GM19035 (cell line): ENCODE data around the gene BSN.

ENCODE experiments used
- ATAC-seq: cut with Tn5 transposase; IDR thresholded peaks from one replicate; pipeline ENCODE4 v1.9.1; 2021; ENCODE audit not compliant: unreplicated experiment

BSN gene

GRCh38 chr3:49711489-49711888, 157.2 kb downstream of the BSN start:
- ATAC-seq: no peak

GRCh38 chr3:49712166-49712565, 157.9 kb downstream of the BSN start:
- ATAC-seq: no peak

- no peak for ATAC-seq
Measured at GRCh38 chr3:49712631-49713317, 158.5 kb downstream of the BSN start.

GRCh38 chr3:49713336-49714105, 159.2 kb downstream of the BSN start:
- ATAC-seq: no peak

DNA sequence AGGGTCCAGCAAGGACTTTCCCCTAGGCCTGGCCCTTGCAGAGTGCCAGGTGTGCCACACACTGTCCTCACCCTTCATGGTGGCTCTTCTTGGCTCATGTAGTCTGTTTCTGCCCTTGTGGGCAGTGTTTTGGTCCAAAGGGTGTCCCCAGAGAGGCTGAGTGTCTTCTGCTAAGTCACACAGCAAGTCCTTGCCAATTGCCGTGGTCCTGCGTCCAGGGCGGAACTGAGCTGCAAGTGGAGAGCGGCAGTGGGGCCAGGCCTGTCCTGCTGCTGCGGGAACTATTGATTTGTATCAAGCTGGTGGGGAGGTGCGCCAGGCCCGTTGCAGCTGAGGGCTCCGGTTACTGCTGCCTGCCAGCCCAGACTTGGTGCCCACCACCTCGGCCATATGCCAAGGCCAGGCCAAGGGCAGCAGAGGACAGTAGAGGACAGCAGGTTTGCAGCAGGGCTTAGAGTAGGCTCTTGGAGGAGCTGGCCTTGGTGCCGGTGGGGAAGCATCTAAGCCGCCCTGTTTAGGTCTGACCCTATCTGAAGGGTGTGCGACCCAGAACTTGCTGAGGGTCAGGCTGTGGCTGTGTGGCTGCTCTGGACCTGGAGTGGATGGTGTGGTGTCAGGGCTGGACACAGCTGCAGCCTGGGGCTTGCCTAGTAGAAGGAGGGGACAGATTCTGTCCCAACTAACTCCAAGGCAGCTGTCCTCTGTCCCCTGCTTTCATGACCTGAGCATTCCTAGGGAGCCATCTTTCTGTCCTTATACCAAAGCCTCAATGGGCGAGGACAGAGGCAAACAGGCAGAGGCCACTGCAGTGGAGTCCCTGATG, 160.7 kb downstream of the BSN start:
- no peak for ATAC-seq

- no peak for ATAC-seq
Measured at GRCh38 chr3:49715611-49716121, 161.4 kb downstream of the BSN start.

- no peak for ATAC-seq
Measured at GRCh38 chr3:49716169-49716568, 161.9 kb downstream of the BSN start.

DNA sequence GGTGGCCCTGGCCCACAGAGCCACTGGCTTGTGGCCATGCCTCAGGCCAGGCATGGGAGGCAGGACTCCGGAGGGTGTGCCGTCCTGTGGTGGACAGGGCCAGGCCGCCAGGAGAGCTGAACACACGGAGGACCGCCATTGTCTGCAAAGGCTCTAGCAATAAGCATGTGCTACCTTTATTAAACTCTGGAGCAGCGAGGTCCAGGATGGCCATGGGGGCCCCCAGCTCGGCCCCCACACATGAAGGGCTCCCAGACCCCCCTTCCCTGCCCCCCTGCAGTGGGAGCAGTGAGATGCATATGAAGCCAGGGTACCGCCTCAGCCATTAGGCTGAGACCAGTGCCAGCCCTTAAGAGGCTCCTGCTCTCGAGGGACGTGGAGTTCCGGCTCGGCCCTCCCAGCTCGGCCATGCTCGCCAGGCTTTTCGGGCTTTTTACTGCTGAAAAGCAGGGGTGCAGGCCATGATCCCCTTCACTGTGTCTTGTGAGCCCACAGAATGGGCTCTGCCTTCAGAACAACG, 162.5 kb downstream of the BSN start:
- no peak for ATAC-seq

GRCh38 chr3:49717211-49717958, 163.1 kb downstream of the BSN start:
- ATAC-seq: no peak

DNA sequence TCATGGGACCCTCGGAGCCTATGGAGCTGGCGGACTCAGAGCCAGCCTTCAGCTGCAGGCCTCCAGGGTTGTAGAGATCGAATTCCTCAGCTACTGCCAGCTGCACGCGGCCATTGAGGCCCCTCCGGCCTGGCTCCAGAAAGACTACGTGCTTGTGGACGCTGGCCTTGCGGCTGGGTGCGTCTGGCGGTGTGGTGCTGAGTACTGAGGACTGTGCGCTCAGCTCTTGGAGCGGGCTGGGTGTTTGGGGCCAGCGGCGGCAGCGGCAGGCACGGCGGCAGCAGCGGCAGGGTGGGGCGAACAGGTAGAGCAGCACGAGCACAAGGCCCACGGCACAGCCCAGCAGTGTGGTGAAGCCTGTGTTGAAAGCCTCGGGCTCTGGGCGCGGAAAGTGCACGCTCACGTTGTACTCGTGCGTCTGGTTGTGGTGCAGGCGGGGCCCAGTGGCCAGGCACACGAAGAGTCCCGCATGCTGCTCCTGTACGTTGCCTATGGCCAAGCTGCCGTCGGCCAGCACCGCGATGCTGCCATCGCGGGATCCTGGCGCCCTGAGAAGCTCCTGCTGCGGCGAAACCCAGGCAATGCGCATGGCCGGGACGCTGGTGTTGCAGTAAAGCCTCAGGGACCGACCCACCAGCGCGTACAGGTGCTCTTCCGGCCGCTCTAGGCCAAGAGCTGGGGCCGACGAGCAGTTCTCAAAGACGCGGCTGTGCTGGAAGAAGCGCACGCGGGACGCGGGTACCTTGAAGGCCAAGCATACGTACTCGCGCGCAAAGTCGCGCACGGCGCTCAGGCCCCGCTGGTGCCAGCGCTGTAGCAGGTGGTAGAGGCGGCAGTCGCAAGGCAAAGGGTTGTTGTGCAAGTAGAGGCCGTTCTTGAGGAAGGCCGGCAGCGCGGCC, 163.9 kb downstream of the BSN start:
- no peak for ATAC-seq

DNA sequence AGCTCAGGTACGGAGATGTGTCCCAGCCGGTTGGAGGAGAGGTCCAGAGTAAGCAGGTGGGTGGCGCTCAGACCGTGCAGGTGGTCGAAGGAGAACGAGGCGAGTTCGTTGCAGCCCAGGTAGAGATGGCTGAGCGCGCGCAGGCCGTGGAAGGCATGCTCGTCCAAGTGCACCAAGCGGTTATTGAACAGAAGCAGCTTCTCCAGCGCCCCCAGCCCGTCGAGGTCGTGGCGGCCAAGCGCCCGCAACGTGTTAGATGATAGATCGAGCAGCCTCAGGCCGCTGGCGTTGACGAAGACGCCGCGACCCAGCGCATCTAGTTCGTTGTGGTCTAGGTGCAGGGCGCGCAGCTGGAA, 164.6 kb downstream of the BSN start:
- ATAC-seq: no peak

DNA sequence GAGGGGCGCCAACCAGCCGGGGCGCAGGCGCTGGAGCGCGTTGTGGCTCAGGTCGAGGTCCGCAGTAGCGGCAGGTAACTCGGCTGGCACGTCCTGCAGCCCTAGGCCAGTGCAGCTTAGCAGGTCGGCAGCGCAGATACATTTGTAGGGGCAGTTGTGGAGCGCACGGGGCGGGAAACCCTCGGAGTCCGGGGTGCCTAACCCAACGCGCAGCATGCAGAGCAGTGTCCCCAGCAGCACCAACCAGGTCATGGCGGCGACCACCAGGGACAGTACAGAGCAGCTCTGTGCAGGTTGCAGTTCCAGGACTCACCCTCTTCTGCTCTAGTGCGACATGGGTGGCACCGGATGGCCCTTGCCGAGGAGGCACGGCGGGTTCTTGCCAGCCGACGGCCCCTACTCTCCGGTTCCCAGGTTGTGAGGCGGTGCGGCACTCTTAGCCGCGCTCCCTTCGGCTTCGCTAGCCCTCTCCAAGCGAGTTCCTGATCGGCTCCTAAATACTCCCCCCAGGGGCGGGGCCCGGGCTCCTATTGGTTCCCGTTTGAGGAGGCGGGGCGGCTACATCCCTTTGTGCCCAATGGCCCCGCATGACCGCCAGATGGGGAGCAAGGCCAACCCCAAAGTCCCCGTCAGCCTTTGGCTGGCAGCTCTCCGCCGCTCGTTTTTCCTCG, 165.1 kb downstream of the BSN start, which contains the start of gene AMIGO3:
TSS of gene AMIGO3 (minus strand) at position 471 of the 671 bp plus-strand sequence. CDS start at position 252, 219 bp downstream.
- peak; percentile 41 for ATAC-seq
